SK-N-MC (cell line): Measurements from ENCODE around the gene PRR7.
"Not testable (repeated sequence)": the region's sequence is repeated elsewhere in the genome, so short reads cannot be mapped to it uniquely, and the experiment has no call there.

Source experiments
- EZH2 ChIP-seq: fragments of 200-600 bp; sonication (generic); IDR thresholded peaks from one replicate; pipeline ENCODE4 v1.6.1; 2017; ENCODE audit warnings: antibody characterized with exemption
- POLR2AphosphoS5 ChIP-seq: IDR thresholded peaks from 2 replicates; pipeline ENCODE4 v1.6.1; 2012; ENCODE audit warnings: mild to moderate bottlenecking, low read depth, low read length, borderline replicate concordance

GRCh38 chr5:177417081-177417480 lies 29.5 kb upstream of the PRR7 start:
- TF ChIP-seq EZH2, POLR2AphosphoS5: not testable (repeated sequence)
